ENCODE results near the gene PEX14. TPM values are rescaled to one million over a fixed set of nuclear protein-coding genes. Genes with fewer than 3 reads are reported as not detected.

Gene PEX14
- total RNA-seq, 4 donors from 2014 or later, result 16.3 to 29.7 (median 26.2) TPM

GRCh38 chr1:10575616-10576015 is 100.9 kb downstream of the PEX14 start:
- no peak for DNase-seq
- no peak overlapping the region for H3K27ac ChIP-seq
- peaks cover 0 to 5% (median 0%) of the 10 kb centered on the region in 3 donors for H3K36me3 ChIP-seq
- no peak for TF ChIP-seq POLR2A (IDR thresholded peaks at IDR 0.05)
- TF ChIP-seq CTCF (IDR thresholded peaks at IDR 0.05), result no peak
- no peaks in the 10 kb centered on the region for H3K4me1 ChIP-seq
- no peak overlapping the region for H3K4me3 ChIP-seq
- H3K9me3 ChIP-seq, result no peaks in the 10 kb centered on the region
- H3K27me3 ChIP-seq, result no peaks in the 10 kb centered on the region

- peaks cover 0 to 5% (median 0%) of the 10 kb centered on the region in 3 donors for H3K36me3 ChIP-seq
- H3K27ac ChIP-seq, result no peak overlapping the region
- TF ChIP-seq CTCF (IDR thresholded peaks at IDR 0.05), result no peak
- TF ChIP-seq POLR2A (IDR thresholded peaks at IDR 0.05), result no peak
- no peak overlapping the region for H3K4me3 ChIP-seq
- no peaks in the 10 kb centered on the region for H3K27me3 ChIP-seq
- H3K9me3 ChIP-seq, result no peaks in the 10 kb centered on the region
- no peaks in the 10 kb centered on the region for H3K4me1 ChIP-seq
- DNase-seq, result no peak
Measured at GRCh38 chr1:10578070-10578469, 103.3 kb downstream of the PEX14 start.

- no peak overlapping the region for H3K27ac ChIP-seq
- no peaks in the 10 kb centered on the region for H3K9me3 ChIP-seq
- DNase-seq, result no peak
- no peaks in the 10 kb centered on the region for H3K4me1 ChIP-seq
- no peak overlapping the region for H3K4me3 ChIP-seq
- no peak for TF ChIP-seq CTCF (IDR thresholded peaks at IDR 0.05)
- TF ChIP-seq POLR2A (IDR thresholded peaks at IDR 0.05), result no peak
- no peaks in the 10 kb centered on the region for H3K36me3 ChIP-seq
- H3K27me3 ChIP-seq, result no peaks in the 10 kb centered on the region
Measured at GRCh38 chr1:10583641-10584040, 108.9 kb downstream of the PEX14 start.

- H3K27ac ChIP-seq, result no peak overlapping the region
- H3K9me3 ChIP-seq, result no peaks in the 10 kb centered on the region
- no peaks in the 10 kb centered on the region for H3K4me1 ChIP-seq
- DNase-seq, result no peak
- TF ChIP-seq CTCF (IDR thresholded peaks at IDR 0.05), result no peak
- no peak for TF ChIP-seq POLR2A (IDR thresholded peaks at IDR 0.05)
- H3K36me3 ChIP-seq, result no peaks in the 10 kb centered on the region
- H3K27me3 ChIP-seq, result no peaks in the 10 kb centered on the region
- H3K4me3 ChIP-seq, result no peak overlapping the region
Measured at GRCh38 chr1:10585242-10585641, 110.5 kb downstream of the PEX14 start.

- TF ChIP-seq CTCF (IDR thresholded peaks at IDR 0.05) (no peak), POLR2A (IDR thresholded peaks at IDR 0.05) (no peak)
- DNase-seq, result no peak
- no peak overlapping the region for H3K4me3 ChIP-seq
- no peaks in the 10 kb centered on the region for H3K36me3 ChIP-seq
- no peak overlapping the region for H3K27ac ChIP-seq
- H3K4me1 ChIP-seq, result no peaks in the 10 kb centered on the region
- H3K9me3 ChIP-seq, result no peaks in the 10 kb centered on the region
- H3K27me3 ChIP-seq, result no peaks in the 10 kb centered on the region
Measured at GRCh38 chr1:10586125-10586524, 111.4 kb downstream of the PEX14 start.

GRCh38 chr1:10588640-10589039 is 113.9 kb downstream of the PEX14 start:
- TF ChIP-seq POLR2A (IDR thresholded peaks at IDR 0.05), result no peak
- no peak for TF ChIP-seq CTCF (IDR thresholded peaks at IDR 0.05)
- no peaks in the 10 kb centered on the region for H3K27me3 ChIP-seq
- H3K4me3 ChIP-seq, result no peak overlapping the region
- H3K27ac ChIP-seq, result no peak overlapping the region
- no peaks in the 10 kb centered on the region for H3K36me3 ChIP-seq
- no peak for DNase-seq
- H3K9me3 ChIP-seq, result no peaks in the 10 kb centered on the region
- H3K4me1 ChIP-seq, result no peaks in the 10 kb centered on the region
